GM10248 (cell line): ENCODE data around the gene EFCAB8.

ENCODE experiments used
- CTCF ChIA-PET: fragments of 300-600 bp; sonication (Branson Sonifier 250); formaldehyde crosslinking; extraction: SDS; loops from one replicate; lab custom pipeline; 2021; ENCODE audit warnings: antibody characterized with exemption; lab: Yijun Ruan, JAX
- POLR2A ChIA-PET: fragments of 350-650 bp; sonication (Branson Sonifier 250); formaldehyde crosslinking; extraction: SDS; loops from one replicate; lab custom pipeline; 2020; ENCODE audit warnings: antibody characterized with exemption; lab: Yijun Ruan, JAX
- DNase-seq: peaks from one replicate; pipeline ENCODE4 v3.0.0; 2012; ENCODE audit errors: extremely low spot score
- CTCF ChIP-seq: IDR thresholded peaks from 2 replicates; pipeline ENCODE4 v1.5.1; 2012; ENCODE audit warnings: mild to moderate bottlenecking, low read depth; ENCODE audit errors: extremely low read depth, missing control alignments, control extremely low read depth

EFCAB8 gene

GRCh38 chr20:32984631-32985354 lies 126.1 kb downstream of the EFCAB8 start:
- ChIA-PET CTCF (interaction anchor here (1.7 to 2.4 kb wide), 2 partner anchors 10 to 20 kb away, joined by 3 to 10 read pairs; partner anchors contain the start of gene SUN5), POLR2A (no interaction called here)
- no peak for DNase-seq
- TF ChIP-seq CTCF: no peak

DNA sequence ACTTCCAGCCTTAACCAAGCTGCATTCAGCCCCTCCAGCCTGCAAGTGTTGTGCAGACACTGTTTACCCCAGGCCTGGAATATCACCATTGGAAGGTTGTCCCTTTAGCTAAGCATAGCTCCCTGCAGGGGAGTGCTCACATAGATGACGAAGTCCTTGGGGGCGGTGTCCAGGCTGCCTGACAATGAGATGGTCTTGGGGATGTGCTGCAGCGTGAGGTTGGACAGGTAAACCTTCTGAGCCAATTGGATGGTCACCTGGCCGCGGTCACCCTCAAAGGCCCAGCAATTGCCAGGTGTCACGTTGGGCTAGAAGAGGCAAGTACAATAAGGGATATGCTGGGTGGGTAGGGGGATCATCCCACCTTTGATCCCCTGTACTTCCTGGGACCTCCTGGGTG lies 126.9 kb downstream of the EFCAB8 start:
- no peak for DNase-seq

DNA sequence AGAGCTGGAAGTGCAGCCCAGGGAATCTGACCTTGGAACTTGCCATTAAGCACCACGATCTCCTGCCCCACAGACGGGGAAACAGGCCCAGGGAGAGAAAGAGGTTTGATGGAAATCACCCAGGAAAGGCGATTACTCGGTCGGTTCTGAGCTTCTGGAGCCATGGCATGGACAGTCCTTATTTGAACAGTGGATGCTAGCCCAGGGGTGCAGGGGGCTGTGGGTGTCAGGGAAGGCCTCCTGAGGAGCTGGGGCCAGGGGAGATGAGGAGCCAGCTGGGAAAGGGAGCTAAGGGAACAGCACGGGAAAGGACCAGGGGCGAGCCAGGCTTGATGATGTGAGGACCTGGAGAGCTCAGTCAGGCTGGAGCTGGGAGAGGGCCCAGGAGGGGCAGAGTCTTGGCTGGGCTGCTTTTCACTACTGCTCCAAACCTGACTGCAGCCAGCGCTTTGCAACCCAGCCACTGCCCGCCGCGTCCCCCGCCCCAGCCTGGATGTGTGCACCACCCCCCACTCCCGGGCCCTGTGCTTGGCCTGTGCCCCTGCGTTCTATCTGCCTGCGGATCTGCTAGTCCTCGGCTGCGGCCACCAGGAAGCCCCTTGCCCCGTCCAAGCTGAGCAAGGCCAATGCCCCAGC lies 127.7 kb downstream of the EFCAB8 start:
- CTCF ChIA-PET: interaction anchor here (0.7 to 1.9 kb wide), 3 partner anchors 8 to 10 kb away, joined by 3 to 4 read pairs (median 3); no protein-coding TSS in a partner anchor
- DNase-seq: no peak
- POLR2A ChIA-PET: no interaction called here
- no peak for TF ChIP-seq CTCF

More for the DNA sequence above, 126.9 kb downstream of the EFCAB8 start:
- POLR2A ChIA-PET: no interaction called here
- no peak for TF ChIP-seq CTCF
- CTCF ChIA-PET: interaction anchor here (1.9 kb wide), 1 partner anchor 10 kb away, joined by 4 read pairs; no protein-coding TSS in a partner anchor

- POLR2A ChIA-PET: no interaction called here
- TF ChIP-seq CTCF: no peak
- DNase-seq: no peak
- CTCF ChIA-PET: interaction anchor here (1.0 to 1.9 kb wide), 2 partner anchors 8 to 11 kb away, joined by 3 to 4 read pairs; no protein-coding TSS in a partner anchor
These were observed 128.5 kb downstream of the EFCAB8 start for GRCh38 chr20:32987044-32987825.

- ChIA-PET POLR2A (no interaction called here), CTCF (no interaction called here)
- no peak for DNase-seq
- no peak for TF ChIP-seq CTCF
These were observed 129.3 kb downstream of the EFCAB8 start for GRCh38 chr20:32988008-32988407.
